ENCODE measurements around the gene PIK3CB.

PIK3CB gene

GRCh38 chr3:138834596-138835396, at the start of gene PIK3CB:
PIK3CB (minus strand) TSS chr3:138834928; CDS start chr3:138759343, 75,585 bp downstream.
- DNase-seq (ENCODE audit: low spot score) = peak; percentile 90

DNA sequence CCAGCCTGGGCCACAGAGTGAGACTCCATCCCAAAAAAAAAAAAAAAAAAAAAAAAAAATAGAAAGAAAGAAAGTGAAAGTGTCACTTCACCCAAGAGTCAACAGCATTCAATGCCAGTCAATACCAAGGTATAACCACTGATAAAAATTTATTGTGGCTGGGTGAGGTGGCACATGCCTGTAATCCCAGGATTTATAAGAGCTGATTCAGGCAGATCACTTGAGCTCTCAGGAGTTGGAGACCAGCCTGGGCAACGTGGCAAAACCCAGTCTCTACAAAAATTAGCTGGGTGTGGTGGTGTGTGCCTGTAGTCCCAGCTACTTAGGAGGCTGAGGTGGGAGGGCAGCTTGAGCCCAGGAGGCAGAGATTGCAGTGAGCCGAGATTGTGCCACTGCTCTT, 46.5 kb upstream of the PIK3CB start:
- DNase-seq (ENCODE audit: low spot score) = no peak

GRCh38 chr3:138879541-138880380, 45.0 kb upstream of the PIK3CB start:
- no peak for DNase-seq (ENCODE audit: low spot score)

- DNase-seq (ENCODE audit: low spot score) = no peak
Observed at GRCh38 chr3:138877226-138877625, 42.5 kb upstream of the PIK3CB start.

DNA sequence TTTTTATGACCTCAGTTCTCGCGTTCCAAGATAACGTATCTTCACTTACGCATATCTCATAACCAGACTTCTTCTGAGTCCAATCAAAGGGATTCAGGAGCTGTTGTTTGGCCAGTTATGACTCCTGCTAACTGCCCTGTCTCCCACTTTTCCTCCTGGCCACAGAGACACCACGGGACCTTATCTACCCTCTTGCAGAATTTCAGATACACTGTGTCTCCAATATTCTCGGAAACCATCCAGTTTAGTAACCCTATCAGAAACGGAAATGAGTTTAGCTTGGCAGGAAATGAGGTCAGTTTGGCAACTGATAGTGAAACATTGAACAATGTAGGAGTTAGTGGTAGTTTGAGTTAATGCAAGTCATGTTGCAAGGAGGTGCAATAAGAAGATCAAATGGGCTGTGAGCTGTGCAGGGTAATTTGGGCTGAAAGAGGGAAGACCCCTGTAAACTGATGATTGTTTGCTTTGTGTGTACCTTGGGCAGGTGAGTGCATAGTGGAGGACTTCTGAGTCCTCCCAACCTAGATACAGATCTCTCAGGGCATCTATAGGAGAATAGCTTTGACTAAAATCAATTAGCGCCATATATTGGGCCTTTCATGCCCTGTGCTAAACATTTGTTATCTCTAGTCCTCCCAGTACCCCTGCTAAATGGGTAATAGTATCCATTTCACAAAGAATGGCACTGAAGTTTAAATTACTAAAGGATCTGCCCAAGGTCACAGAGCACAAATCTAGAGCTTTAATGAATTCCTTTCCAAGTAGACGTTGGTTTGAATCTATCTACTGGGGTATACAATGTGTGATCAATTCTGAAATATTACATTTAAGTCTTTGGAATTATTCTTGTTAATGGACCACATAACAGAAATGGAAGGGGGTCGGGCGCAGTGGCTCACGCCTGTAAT, 41.3 kb upstream of the PIK3CB start:
- no peak for DNase-seq (ENCODE audit: low spot score)

DNA sequence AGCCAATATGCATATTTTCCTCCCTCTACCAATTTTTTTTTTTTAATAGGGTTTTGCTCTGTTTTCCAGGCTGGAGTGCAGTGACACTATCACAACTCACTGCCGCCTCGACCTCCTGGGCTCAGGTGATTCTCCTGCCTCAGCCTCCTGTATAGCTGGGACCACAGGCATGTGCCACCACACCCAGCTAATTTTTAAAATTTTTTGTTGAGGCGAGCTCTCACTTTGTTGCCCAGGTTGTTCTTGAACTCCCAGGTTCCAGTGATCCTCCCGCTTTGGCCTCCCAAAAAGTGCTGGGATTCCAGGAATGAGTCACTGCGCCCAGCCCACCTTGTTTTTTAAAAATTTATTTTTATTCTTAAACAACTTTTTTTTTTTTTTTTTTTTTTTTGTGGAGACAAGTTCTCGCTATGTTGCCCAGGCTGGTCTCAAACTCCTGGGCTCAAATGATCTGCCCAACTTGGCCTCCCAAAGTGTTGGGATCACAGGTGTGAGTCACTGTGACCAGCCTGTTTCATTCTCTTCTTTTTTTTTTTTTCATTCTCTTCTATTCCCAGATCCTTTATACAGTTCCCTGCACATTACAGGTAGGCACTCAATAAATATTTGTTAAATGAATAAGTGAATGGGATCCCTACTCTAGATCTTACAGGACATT, 40.5 kb upstream of the PIK3CB start:
- no peak for DNase-seq (ENCODE audit: low spot score)

DNA sequence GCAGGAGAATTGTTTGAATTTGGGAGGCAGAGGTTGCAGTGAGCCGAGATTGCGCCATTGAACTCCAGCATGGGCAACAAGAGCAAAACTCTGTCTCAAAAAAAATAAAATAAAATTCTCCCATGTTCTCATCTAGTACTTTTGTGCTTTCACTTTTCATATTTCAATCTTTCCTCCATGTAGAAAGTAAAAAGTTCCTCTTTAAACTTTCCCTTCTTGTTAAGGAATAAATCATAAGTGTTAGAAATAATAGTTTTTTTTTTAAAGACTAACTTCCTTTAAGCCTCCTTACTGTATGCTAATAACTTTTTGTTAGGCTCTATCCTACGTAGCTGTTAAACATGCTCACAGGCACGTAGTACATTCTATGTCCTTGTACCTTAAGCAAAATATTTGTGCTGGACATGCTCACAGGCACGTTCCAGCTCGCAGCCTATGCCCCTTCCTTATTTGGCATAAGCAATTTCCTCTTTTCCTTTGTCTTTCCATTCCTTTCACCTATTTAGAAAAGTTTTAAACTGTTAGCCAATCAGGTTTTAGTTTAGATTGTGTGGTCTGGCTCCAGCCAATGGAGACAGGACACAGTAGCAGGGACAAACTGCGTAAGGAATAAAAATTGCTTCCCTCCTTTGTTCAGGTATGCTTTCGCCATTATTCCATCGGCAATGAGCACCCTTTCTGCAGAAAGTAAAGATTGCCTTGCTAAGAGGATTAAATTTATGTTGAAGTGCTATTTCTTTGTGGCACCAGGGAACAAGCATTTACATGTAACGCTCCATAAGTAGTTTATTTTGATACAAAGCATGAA, 38.9 kb upstream of the PIK3CB start:
- DNase-seq (ENCODE audit: low spot score) = no peak

GRCh38 chr3:138872632-138873031, 37.9 kb upstream of the PIK3CB start:
- no peak for DNase-seq (ENCODE audit: low spot score)

- DNase-seq (ENCODE audit: low spot score) = no peak
Observed at GRCh38 chr3:138867996-138868395, 33.3 kb upstream of the PIK3CB start.

DNA sequence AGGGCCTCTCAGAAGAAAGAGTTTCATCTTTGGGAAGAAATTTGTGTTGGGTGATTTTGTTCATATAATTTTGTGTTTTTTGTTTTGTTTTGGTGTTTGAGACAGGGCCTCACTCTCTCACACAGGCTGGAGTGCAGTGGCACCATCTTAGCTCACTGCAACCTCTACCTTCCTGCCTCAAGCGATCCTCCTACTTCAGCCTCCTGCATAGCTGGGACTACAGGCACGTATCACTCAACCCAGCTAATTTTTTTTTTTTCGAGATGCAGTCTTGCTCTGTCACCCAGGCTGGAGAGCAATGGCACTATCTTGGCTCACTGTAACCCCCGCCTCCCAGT, 29.0 kb upstream of the PIK3CB start:
- DNase-seq (ENCODE audit: low spot score) = no peak

DNA sequence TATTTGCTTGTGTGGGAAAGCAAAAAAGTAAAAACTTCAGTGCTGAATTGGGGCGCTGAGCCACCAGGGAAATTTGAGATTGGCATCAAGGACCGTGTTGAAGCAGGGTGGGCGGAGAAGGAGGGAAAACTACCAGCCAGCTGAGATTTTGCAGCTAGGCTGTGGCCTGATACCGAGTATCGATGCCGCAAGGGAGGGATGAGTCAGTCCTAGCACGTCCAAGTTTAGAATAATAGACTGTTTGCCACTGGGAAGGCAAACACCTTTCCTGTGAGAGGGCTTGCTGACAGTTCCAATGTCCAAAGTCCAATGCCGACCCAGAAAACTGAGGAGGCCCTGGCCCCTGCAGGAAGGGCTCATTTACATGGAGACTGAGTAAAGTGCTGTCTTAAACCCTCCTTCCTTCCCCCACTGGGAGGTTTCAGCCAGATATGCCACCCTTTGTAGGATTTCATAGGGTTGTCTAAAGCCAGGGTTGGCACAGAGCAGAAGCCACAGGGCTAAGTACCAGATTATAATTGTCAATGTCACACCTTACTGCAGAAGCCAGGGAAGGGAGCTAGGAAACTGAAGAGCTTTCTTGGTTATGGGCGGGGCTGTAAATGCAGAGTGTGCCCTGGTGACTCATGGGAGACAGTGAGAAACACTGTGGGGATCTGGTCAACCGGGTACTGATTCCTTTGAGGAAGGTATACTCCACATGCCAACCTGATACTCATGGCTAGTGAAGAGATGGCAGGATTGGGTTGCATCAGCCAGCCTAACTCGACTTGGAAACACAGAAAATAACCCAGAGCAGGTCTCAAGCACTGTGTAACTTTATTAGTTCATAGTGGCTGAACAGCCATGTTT, 28.4 kb upstream of the PIK3CB start:
- peak; percentile 97 for DNase-seq (ENCODE audit: low spot score)

- DNase-seq (ENCODE audit: low spot score) = peak; percentile 45
Observed at GRCh38 chr3:138862531-138862923, 27.8 kb upstream of the PIK3CB start.

- DNase-seq (ENCODE audit: low spot score) = no peak
Observed at GRCh38 chr3:138861798-138862197, 27.1 kb upstream of the PIK3CB start.

GRCh38 chr3:138856799-138857198, 22.1 kb upstream of the PIK3CB start:
- no peak for DNase-seq (ENCODE audit: low spot score)

DNA sequence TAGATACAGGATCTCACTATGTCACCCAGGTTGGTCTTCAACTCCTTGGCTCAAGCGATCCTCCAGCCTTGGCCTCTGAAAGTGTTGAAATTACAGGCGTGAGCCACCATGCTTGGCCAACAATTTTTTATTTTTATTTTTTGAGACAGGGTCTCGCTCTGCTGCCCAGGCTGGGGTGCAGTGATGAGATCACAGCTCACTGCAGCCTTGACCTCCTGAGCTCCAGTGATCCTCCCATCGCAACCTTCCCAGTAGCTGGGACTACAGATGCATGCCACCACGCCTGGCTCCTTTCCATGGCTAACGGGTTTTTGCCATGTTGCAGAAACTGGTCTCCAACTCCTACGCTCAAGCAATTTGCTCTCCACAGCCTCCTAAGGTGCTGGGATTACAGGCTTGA, 20.2 kb upstream of the PIK3CB start:
- no peak for DNase-seq (ENCODE audit: low spot score)

- no peak for DNase-seq (ENCODE audit: low spot score)
Observed at GRCh38 chr3:138854204-138854603, 19.5 kb upstream of the PIK3CB start.

- no peak for DNase-seq (ENCODE audit: low spot score)
Observed at GRCh38 chr3:138850151-138850550, 15.4 kb upstream of the PIK3CB start.

DNA sequence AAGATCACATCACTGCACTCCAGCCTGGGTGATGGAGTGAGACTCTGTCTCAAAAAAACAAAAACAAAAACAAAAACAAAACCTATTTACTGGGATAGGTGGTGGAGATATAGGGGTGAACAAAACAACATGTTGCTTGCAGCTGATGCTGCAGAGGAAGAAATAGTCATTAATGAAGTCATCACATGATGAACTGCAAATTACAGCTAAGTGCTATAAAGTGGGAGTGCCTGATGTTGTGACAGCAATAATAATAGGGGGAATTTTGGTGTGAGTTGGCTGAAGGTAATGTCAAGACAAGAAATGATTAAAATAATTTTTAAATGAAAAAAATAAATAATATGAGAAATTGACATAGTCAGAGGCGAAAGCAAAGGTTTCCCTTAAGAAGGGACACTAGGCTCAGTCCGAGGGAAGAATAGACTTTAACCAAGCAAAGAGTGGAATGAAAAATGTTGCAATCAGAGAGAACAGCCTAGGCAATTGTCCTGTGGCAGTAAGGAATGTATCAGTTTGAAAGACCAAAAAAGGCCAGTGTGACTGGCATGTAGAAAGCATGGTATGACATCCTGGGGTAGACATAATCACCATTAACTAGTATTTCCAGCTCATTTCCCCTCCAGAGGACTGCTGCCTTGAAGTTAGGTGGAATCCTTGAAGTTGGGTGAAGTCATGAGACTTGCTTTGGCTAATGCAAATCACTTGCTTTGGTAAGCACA, 14.7 kb upstream of the PIK3CB start:
- no peak for DNase-seq (ENCODE audit: low spot score)

GRCh38 chr3:138848696-138849095, 14.0 kb upstream of the PIK3CB start:
- DNase-seq (ENCODE audit: low spot score) = no peak

Measured in SW480 (cell line).